ENCODE results near the gene BLOC1S1.
A peak's percentile ranks its signal among the peaks of the same experiment; 100 is the strongest.

Gene BLOC1S1

DNA sequence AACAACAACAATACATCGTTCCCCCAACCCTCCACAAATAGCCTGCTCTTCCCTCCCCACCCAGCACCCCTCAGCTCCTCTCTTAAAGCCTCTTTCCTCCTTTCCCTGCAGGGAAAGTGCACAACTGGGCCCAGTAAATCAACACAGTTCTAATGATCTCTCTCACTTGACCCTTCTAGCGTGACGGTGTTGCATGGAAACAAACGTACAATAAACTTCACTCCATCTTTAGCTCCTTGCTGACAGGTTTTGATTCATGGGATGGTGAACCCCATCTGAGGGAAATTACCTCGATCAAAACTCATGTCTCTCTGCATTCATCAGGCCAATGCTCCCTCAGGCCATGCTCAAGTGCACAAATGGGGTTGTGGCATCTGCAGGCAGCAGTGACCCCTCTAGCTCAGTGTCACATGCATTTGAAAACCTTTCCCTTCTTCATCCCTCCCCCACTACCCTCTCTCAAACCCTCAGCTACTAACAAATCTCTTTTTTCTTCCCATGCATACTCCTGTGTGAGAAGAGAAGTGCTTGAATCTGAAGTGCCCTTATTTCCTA, 50.0 kb downstream of the BLOC1S1 start:
- peak overlapping the region in 1 of 2 donors; percentile 23 for H3K27ac Mint-ChIP-seq
- DNase-seq (no peak), ATAC-seq (no peak)
- no peaks in the 10 kb centered on the region for H3K4me1 Mint-ChIP-seq
- H3K9me3 Mint-ChIP-seq, result no peaks in the 10 kb centered on the region
- H3K27me3 Mint-ChIP-seq, result no peaks in the 10 kb centered on the region
- H3K4me3 Mint-ChIP-seq, result no peak overlapping the region

DNA sequence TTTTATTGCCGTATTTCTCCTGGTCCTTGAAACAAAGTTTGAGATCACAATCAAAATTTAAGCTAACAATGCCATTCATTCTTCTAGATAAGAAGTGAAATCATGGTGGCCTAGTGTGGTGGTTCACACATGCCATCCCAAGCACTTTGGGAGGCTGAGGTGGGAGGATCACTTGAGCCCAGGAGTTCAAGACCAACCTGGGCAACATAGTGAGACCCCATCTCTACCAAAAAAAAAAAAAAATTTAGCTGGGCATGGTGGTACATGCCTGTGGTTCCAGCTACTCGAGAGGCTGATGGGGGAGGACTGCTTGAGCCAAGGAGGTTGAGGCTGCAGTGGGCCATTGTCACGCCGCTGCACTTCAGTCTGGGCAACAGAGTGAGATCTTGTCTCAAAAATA, 51.3 kb downstream of the BLOC1S1 start:
- Mint-ChIP-seq H3K27me3 (no peaks in the 10 kb centered on the region), H3K4me1 (no peaks in the 10 kb centered on the region), H3K27ac (no peak overlapping the region), H3K9me3 (no peaks in the 10 kb centered on the region), H3K4me3 (no peak overlapping the region)
- no peak for ATAC-seq
- no peak for DNase-seq

Measured in stimulated activated naive CD8-positive, alpha-beta T cell treated with anti-CD3 and anti-CD28 coated beads, Interleukin-15, amount 100 ng/mL, for 72 hours (primary cell).